ENCODE data around the gene ABCC6.
"Not testable (repeated sequence)": the region's sequence is repeated elsewhere in the genome, so short reads cannot be mapped to it uniquely, and the experiment has no call there.

ABCC6 gene

GRCh38 chr16:16158082-16158658 is 65.1 kb downstream of the ABCC6 start:
- DNase-seq = no peak

- DNase-seq = no peak
Observed at GRCh38 chr16:16157166-16157565, 66.1 kb downstream of the ABCC6 start.

GRCh38 chr16:16155234-16155633 is 68.1 kb downstream of the ABCC6 start:
- no peak for DNase-seq

- no peak for DNase-seq
Observed at GRCh38 chr16:16154281-16154951, 68.9 kb downstream of the ABCC6 start.

GRCh38 chr16:16153000-16153399 is 70.3 kb downstream of the ABCC6 start:
- DNase-seq = not testable (repeated sequence)

- DNase-seq = no peak
Observed at GRCh38 chr16:16151315-16151714, 72.0 kb downstream of the ABCC6 start.

GRCh38 chr16:16150878-16151152 is 72.5 kb downstream of the ABCC6 start:
- no peak for DNase-seq

- DNase-seq = no peak
Observed at GRCh38 chr16:16150117-16150877, 73.0 kb downstream of the ABCC6 start.

- DNase-seq = no peak
Observed at GRCh38 chr16:16149710-16150116, 73.6 kb downstream of the ABCC6 start.

- DNase-seq = no peak
Observed at GRCh38 chr16:16148755-16149154, 74.5 kb downstream of the ABCC6 start.

GRCh38 chr16:16148000-16148599 is 75.2 kb downstream of the ABCC6 start:
- not testable (repeated sequence) for DNase-seq

- DNase-seq = no peak
Observed at GRCh38 chr16:16147316-16147999, 75.8 kb downstream of the ABCC6 start.

- DNase-seq = no peak
Observed at GRCh38 chr16:16146380-16147315, 76.6 kb downstream of the ABCC6 start.

GRCh38 chr16:16145286-16145685 is 78.0 kb downstream of the ABCC6 start:
- no peak for DNase-seq

- no peak for DNase-seq
Observed at GRCh38 chr16:16144416-16144815, 78.9 kb downstream of the ABCC6 start.

GRCh38 chr16:16143931-16144330 is 79.4 kb downstream of the ABCC6 start:
- DNase-seq = no peak

GRCh38 chr16:16143038-16143763 is 80.1 kb downstream of the ABCC6 start:
- DNase-seq = no peak

GRCh38 chr16:16141784-16142396 is 81.4 kb downstream of the ABCC6 start:
- no peak for DNase-seq

GRCh38 chr16:16141141-16141540 is 82.2 kb downstream of the ABCC6 start:
- no peak for DNase-seq

- no peak for DNase-seq
Observed at GRCh38 chr16:16140537-16140936, 82.8 kb downstream of the ABCC6 start.

GRCh38 chr16:16139806-16140205 is 83.5 kb downstream of the ABCC6 start:
- DNase-seq = no peak

All from activated naive CD4-positive, alpha-beta T cell (primary cell).